VCaP (cell line): ENCODE measurements around the gene DOCK10.

Experiments used
- H3K27ac ChIP-seq: fragments of 450-650 bp; 2 replicates; pipeline ENCODE4 v1.5.1; 2017
- CTCF ChIP-seq: fragments of 450-650 bp; conservative IDR thresholded peaks from 2 replicates; pipeline ENCODE4 v1.5.1; 2017; ENCODE audit warnings: mild to moderate bottlenecking, moderate library complexity

DOCK10 gene

GRCh38 chr2:224843141-224843540 lies 199.1 kb downstream of the DOCK10 start:
- TF ChIP-seq CTCF = no peak
- H3K27ac ChIP-seq = no peak overlapping the region

- no peak overlapping the region for H3K27ac ChIP-seq
- no peak for TF ChIP-seq CTCF
Measured at GRCh38 chr2:224841910-224842309, 200.4 kb downstream of the DOCK10 start.

- H3K27ac ChIP-seq = no peak overlapping the region
- no peak for TF ChIP-seq CTCF
Measured at GRCh38 chr2:224838335-224838734, 203.9 kb downstream of the DOCK10 start.

- TF ChIP-seq CTCF = no peak
- H3K27ac ChIP-seq = no peak overlapping the region
Measured at GRCh38 chr2:224837558-224837957, 204.7 kb downstream of the DOCK10 start.

GRCh38 chr2:224837066-224837465 lies 205.2 kb downstream of the DOCK10 start:
- TF ChIP-seq CTCF = no peak
- no peak overlapping the region for H3K27ac ChIP-seq

- H3K27ac ChIP-seq = no peak overlapping the region
- TF ChIP-seq CTCF = no peak
Measured at GRCh38 chr2:224836263-224836662, 206.0 kb downstream of the DOCK10 start.

- no peak overlapping the region for H3K27ac ChIP-seq
- no peak for TF ChIP-seq CTCF
Measured at GRCh38 chr2:224835405-224835804, 206.9 kb downstream of the DOCK10 start.

- no peak overlapping the region for H3K27ac ChIP-seq
- TF ChIP-seq CTCF = no peak
Measured at GRCh38 chr2:224833986-224834385, 208.3 kb downstream of the DOCK10 start.
